Stimulated activated naive CD8-positive, alpha-beta T cell treated with anti-CD3 and anti-CD28 coated beads, Interleukin-15, amount 100 ng/mL, for 72 hours (primary cell): ENCODE data around the gene RAB11FIP4.
A peak's percentile ranks its signal among the peaks of the same experiment; 100 is the strongest.

Source experiments
- ATAC-seq: fragments of 150-1000 bp; cut with Tn5 transposase; 2 replicates; pipeline ENCODE4 v1.10.0; 2021; ENCODE audit warnings: mild to moderate bottlenecking, moderate library complexity
- DNase-seq, 2 donors: peaks; one replicate each; pipeline ENCODE4 v3.0.0; 2021 to 2022
- H3K27ac Mint-ChIP-seq, 2 donors: one replicate each; pipeline ENCODE4 v1.8.0; 2022; ENCODE audit warnings: mild to moderate bottlenecking in 2 of 2, mixed read lengths in 2 of 2, moderate library complexity in 2 of 2
- H3K27me3 Mint-ChIP-seq: one replicate; pipeline ENCODE4 v1.8.0; 2022; ENCODE audit warnings: mixed read lengths
- H3K4me1 Mint-ChIP-seq: one replicate; pipeline ENCODE4 v1.8.0; 2022; ENCODE audit warnings: mild to moderate bottlenecking, mixed read lengths
- H3K4me3 Mint-ChIP-seq, 2 donors: one replicate each; pipeline ENCODE4 v1.8.0; 2022; ENCODE audit warnings: mild to moderate bottlenecking in 2 of 2, mixed read lengths in 2 of 2, moderate library complexity in 1 of 2
- H3K9me3 Mint-ChIP-seq, 2 donors: one replicate each; pipeline ENCODE4 v1.8.0; 2022; ENCODE audit warnings: mixed read lengths in 2 of 2

The RAB11FIP4 gene

DNA sequence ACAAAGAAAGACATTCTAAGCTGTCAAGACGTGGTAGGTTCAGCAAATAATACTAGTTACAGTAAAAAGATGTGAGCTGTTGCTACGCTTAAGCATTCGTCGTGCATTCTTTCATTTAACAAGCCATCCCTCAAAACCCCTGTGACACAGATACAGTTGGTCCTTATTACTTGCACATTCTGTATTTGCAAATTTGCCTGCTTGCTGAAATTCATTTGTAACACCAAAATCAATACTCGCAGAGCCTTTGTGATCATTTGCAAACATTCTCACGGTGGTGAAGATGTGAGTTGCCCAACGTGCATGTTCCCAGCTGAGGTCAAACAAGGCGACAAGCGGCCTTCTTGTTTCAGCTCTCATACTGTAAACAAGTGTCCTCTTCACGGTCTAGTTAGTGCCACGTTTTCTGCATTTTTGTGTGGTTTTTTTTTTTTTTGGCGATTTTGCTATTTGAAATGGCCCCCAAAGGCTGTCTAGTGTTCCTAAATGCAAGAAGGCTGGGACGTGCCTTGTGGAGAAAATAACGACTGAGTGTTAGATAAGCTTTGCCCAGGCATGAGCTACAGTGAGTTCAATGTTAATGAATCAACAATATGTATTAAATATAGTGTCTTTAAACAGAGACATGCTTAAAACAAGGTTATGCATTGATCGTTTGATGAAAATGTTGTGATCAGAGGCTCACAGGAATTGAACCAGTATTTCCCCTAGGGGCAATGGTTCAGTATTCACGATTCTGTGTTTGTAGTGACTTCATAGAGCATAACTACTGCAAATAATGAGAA is 84.1 kb downstream of the RAB11FIP4 start:
- H3K27me3 Mint-ChIP-seq, result peaks cover 8% of the 10 kb centered on the region
- ATAC-seq (no peak), DNase-seq (no peak)
- peaks cover 9% of the 10 kb centered on the region for H3K4me1 Mint-ChIP-seq
- no peak overlapping the region for H3K27ac Mint-ChIP-seq
- H3K9me3 Mint-ChIP-seq, result no peaks in the 10 kb centered on the region
- no peak overlapping the region for H3K4me3 Mint-ChIP-seq

GRCh38 chr17:31476525-31477416 is 85.3 kb downstream of the RAB11FIP4 start:
- H3K9me3 Mint-ChIP-seq, result no peaks in the 10 kb centered on the region
- no peak overlapping the region for H3K4me3 Mint-ChIP-seq
- no peaks in the 10 kb centered on the region for H3K4me1 Mint-ChIP-seq
- DNase-seq (no peak), ATAC-seq (no peak)
- peaks cover 8% of the 10 kb centered on the region for H3K27me3 Mint-ChIP-seq
- H3K27ac Mint-ChIP-seq, result no peak overlapping the region

GRCh38 chr17:31477417-31478055 is 86.1 kb downstream of the RAB11FIP4 start:
- Mint-ChIP-seq H3K27ac (no peak overlapping the region), H3K4me1 (no peaks in the 10 kb centered on the region), H3K27me3 (peaks cover 3% of the 10 kb centered on the region), H3K9me3 (no peaks in the 10 kb centered on the region), H3K4me3 (no peak overlapping the region)
- DNase-seq, result no peak
- no peak for ATAC-seq

- ATAC-seq (no peak), DNase-seq (no peak)
- Mint-ChIP-seq H3K4me1 (no peaks in the 10 kb centered on the region), H3K9me3 (no peaks in the 10 kb centered on the region), H3K4me3 (no peak overlapping the region), H3K27ac (no peak overlapping the region), H3K27me3 (no peaks in the 10 kb centered on the region)
These were observed 87.6 kb downstream of the RAB11FIP4 start for GRCh38 chr17:31479062-31479408.

GRCh38 chr17:31479524-31479923 is 88.0 kb downstream of the RAB11FIP4 start:
- H3K4me3 Mint-ChIP-seq, result no peak overlapping the region
- H3K27ac Mint-ChIP-seq, result no peak overlapping the region
- no peaks in the 10 kb centered on the region for H3K4me1 Mint-ChIP-seq
- ATAC-seq (no peak), DNase-seq (no peak)
- H3K27me3 Mint-ChIP-seq, result no peaks in the 10 kb centered on the region
- no peaks in the 10 kb centered on the region for H3K9me3 Mint-ChIP-seq

DNA sequence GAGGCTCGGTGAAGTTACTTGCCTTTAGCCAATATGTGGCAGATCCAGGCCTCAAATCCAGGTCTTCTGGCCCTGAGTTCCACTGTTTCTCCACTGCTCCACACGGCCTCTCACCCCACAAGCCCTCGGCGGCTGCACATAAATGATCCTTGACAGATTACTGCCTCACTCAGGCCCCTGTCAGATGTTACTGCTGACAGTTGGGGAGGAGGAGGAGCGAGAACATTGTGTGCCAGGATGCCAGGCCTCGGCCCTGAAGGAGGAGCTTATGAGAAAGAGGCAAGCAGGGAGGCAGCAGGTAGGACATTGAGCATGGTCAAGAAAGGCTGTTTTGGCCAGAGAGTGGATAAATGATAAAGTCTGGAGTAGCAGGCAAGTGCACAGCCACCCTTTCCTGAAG is 88.6 kb downstream of the RAB11FIP4 start:
- no peak overlapping the region for H3K4me3 Mint-ChIP-seq
- H3K4me1 Mint-ChIP-seq, result no peaks in the 10 kb centered on the region
- ATAC-seq (no peak), DNase-seq (no peak)
- no peak overlapping the region for H3K27ac Mint-ChIP-seq
- no peaks in the 10 kb centered on the region for H3K27me3 Mint-ChIP-seq
- H3K9me3 Mint-ChIP-seq, result no peaks in the 10 kb centered on the region

DNA sequence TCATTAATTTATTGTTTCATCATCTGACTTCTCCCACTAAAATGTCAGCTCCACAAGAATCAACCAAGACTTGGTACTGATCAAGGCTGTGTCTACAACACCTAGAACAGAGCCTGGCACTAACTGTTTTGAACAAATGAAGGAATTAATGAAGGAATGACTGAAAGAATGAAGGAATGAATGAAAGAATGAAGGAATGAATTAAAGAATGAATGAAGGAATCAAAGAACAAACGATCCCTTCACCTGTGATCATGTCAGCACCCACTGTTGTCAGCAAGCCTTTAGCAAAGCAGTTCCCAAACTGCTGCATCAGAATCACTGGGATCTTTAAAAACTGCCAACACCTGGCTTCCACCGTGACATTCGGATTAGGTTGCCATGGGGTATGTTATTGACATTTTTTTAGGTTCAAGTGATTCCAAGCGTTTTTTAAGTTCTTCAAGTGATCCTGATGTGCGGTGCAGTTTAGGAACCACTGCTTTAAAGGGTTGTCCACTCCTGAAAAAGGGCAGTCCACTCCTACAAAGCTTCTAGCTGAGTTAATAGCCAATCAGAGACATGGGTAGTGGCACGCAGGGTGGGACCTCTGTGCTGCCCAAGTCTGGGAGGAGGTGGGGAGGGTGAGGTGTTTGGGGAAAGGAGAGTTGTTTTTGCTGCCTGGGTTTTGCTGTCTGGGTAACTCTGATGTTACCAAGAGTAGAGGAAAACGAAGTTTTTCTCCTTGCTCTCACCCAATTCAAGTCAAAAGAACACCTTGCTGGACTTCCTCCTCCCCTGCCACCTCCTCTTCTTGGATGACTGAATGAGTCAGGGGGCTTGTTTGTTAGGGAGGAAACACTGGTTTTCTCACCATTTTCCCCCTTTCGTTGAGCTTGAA is 89.7 kb downstream of the RAB11FIP4 start:
- no peaks in the 10 kb centered on the region for H3K4me1 Mint-ChIP-seq
- no peak for ATAC-seq
- H3K9me3 Mint-ChIP-seq, result no peaks in the 10 kb centered on the region
- no peak for DNase-seq
- no peaks in the 10 kb centered on the region for H3K27me3 Mint-ChIP-seq
- no peak overlapping the region for H3K4me3 Mint-ChIP-seq
- no peak overlapping the region for H3K27ac Mint-ChIP-seq

DNA sequence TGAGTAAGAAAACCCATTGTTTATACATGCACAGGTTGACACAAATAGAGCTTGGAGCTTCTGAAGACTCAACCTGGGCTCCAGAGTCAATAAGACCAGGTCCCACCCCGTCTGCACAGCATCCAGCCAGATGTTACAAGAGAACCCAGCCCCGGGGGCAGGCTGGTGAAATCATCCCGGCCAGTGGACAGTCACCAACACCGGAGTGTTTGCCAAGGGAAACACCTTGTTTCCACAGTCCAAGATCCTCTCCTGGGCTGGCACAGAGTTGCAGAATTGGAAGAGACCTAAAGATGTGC is 90.3 kb downstream of the RAB11FIP4 start:
- DNase-seq, result no peak
- H3K9me3 Mint-ChIP-seq, result no peaks in the 10 kb centered on the region
- no peak overlapping the region for H3K4me3 Mint-ChIP-seq
- peaks cover 4% of the 10 kb centered on the region for H3K4me1 Mint-ChIP-seq
- no peaks in the 10 kb centered on the region for H3K27me3 Mint-ChIP-seq
- no peak for ATAC-seq
- H3K27ac Mint-ChIP-seq, result no peak overlapping the region

DNA sequence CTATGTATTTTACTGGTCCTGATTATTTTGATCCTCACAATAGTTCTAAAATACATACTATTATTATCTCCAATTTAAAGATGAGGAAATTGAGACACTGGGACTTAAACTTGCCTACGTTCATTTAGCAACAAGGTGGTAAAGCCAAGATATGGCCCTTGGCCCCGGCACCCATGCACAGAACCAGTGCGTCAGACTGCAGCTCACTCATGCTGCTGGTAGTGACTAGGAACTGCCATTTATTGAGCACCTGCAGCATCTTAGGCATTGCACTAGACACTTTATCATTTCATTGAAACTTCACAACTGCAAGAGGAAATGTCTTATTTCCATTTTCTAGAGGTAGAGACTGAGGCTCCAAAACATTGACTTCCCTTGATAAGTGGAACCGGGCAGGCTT is 93.3 kb downstream of the RAB11FIP4 start:
- Mint-ChIP-seq H3K9me3 (no peaks in the 10 kb centered on the region), H3K27me3 (no peaks in the 10 kb centered on the region), H3K4me1 (peaks cover 25% of the 10 kb centered on the region), H3K4me3 (no peak overlapping the region), H3K27ac (no peak overlapping the region)
- DNase-seq, result no peak
- ATAC-seq, result no peak

GRCh38 chr17:31486351-31487062 is 95.0 kb downstream of the RAB11FIP4 start:
- no peaks in the 10 kb centered on the region for H3K9me3 Mint-ChIP-seq
- H3K4me3 Mint-ChIP-seq, result peak overlapping the region; percentile 92 to 93
- peak overlapping the region in 1 of 2 donors; percentile 74 for H3K27ac Mint-ChIP-seq
- ATAC-seq (no peak), DNase-seq (no peak)
- no peaks in the 10 kb centered on the region for H3K27me3 Mint-ChIP-seq
- peaks cover 42% of the 10 kb centered on the region for H3K4me1 Mint-ChIP-seq

GRCh38 chr17:31487063-31487647 is 95.7 kb downstream of the RAB11FIP4 start:
- peak overlapping the region; percentile 92 to 93 for H3K4me3 Mint-ChIP-seq
- peak overlapping the region; percentile 74 to 85 for H3K27ac Mint-ChIP-seq
- peaks cover 49% of the 10 kb centered on the region for H3K4me1 Mint-ChIP-seq
- no peaks in the 10 kb centered on the region for H3K9me3 Mint-ChIP-seq
- DNase-seq (no peak), ATAC-seq (no peak)
- no peaks in the 10 kb centered on the region for H3K27me3 Mint-ChIP-seq

- peak; percentile 89 for ATAC-seq
- H3K27me3 Mint-ChIP-seq, result no peaks in the 10 kb centered on the region
These were observed 96.3 kb downstream of the RAB11FIP4 start for GRCh38 chr17:31487648-31488263.

DNA sequence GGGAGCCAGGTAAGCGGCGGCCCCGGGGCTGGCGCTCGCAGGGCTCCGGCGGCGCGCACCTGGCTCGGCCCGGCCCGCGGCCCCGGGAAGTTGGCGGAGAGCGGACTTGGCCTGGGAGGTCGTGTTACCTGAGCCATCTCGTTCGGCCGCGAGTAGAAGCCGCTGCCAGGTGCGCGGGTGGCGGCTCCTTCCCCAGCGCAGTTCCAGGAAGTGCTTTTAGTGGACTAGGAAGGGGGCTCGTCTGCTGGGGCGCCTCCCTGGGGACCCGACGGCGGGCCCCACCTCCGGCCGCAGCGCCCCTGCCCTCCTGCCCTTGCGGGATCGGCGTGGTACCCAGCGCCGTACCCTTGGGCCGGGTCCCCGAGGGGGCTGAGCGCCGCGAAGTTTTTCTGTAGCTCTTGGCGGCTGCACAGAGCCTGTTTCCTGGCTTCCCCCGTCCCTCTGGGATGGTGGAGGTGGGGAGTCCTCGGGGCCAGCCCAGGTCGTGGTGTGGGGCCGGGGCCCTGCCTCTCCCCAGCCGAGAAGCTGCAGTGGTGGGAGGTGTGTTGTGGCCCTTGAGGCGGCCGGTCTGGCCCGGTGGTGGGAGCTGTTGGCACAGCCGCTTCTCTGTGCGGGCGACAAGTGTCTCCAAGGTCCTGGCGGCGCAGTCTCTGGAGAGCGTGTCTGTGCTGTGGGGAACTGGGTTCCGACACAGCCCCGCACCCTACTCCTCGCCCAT is 96.9 kb downstream of the RAB11FIP4 start:
- DNase-seq, result peak in 1 of 2 donors; percentile 44
- Mint-ChIP-seq H3K4me1 (peaks cover 61% of the 10 kb centered on the region), H3K27me3 (no peaks in the 10 kb centered on the region), H3K9me3 (no peaks in the 10 kb centered on the region), H3K27ac (no peak overlapping the region), H3K4me3 (peak overlapping the region; percentile 93)
- peak; percentile 24 for ATAC-seq

More at GRCh38 chr17:31487648-31488263, 96.3 kb downstream of the RAB11FIP4 start:
- no peaks in the 10 kb centered on the region for H3K9me3 Mint-ChIP-seq
- peak overlapping the region; percentile 92 to 93 for H3K4me3 Mint-ChIP-seq
- peak overlapping the region in 1 of 2 donors; percentile 85 for H3K27ac Mint-ChIP-seq
- DNase-seq, result peak; percentile 86
- H3K4me1 Mint-ChIP-seq, result peaks cover 55% of the 10 kb centered on the region

DNA sequence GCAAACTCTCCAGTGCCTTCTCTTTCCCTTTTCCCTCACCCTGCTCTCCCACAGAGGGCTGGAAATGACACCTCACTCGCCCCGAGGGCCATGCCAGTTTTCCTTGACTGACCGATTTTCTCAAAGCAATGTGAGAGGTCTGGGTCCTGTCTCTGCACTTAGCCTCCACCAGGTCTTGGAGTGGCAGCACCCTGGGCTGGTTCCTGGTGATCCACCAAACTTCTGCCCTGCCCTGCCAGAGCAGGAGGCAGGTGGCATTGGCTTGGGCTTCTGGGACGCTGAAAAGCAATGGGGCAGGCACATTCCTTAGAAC is 97.5 kb downstream of the RAB11FIP4 start:
- Mint-ChIP-seq H3K4me3 (peak overlapping the region; percentile 93), H3K27ac (peak overlapping the region in 1 of 2 donors; percentile 80), H3K4me1 (peaks cover 67% of the 10 kb centered on the region), H3K9me3 (no peaks in the 10 kb centered on the region), H3K27me3 (no peaks in the 10 kb centered on the region)
- DNase-seq (no peak), ATAC-seq (no peak)
